Activated CD4-positive, alpha-beta T cell treated with anti-CD3 and anti-CD28 coated beads for 36 hours (primary cell): ENCODE results near the gene TGIF1. TPM values are rescaled to one million over a fixed set of nuclear protein-coding genes. Genes with fewer than 3 reads are reported as not detected.
"Not testable (repeated sequence)": the region's sequence is repeated elsewhere in the genome, so short reads cannot be mapped to it uniquely, and the experiment has no call there.

ENCODE experiments used
- ATAC-seq: fragments of 200-7000 bp; cut with Tn5 transposase; one replicate; pipeline ENCODE4 v1.10.0; 2021; ENCODE audit warnings: mild to moderate bottlenecking, moderate library complexity
- CTCF ChIA-PET: fragments of 350-600 bp; sonication (Branson Sonifier 250); formaldehyde crosslinking; loops from one replicate; lab custom pipeline; 2021; ENCODE audit warnings: antibody characterized with exemption; lab: Charles Lee
- POLR2A ChIA-PET: fragments of 350-600 bp; sonication (Branson Sonifier 250); formaldehyde crosslinking; loops from one replicate; lab custom pipeline; 2021; ENCODE audit warnings: antibody characterized with exemption, inconsistent platforms; lab: Charles Lee
- DNase-seq: peaks from one replicate; pipeline ENCODE4 v3.0.0-alpha.2; 2020
- H3K27ac Mint-ChIP-seq: one replicate; pipeline ENCODE4 v1.8.0; 2021; ENCODE audit warnings: mixed read lengths
- H3K27me3 Mint-ChIP-seq: one replicate; pipeline ENCODE4 v1.8.0; 2021; ENCODE audit warnings: mixed read lengths
- H3K36me3 Mint-ChIP-seq: one replicate; pipeline ENCODE4 v1.8.0; 2021; ENCODE audit warnings: low read depth, mixed read lengths
- H3K4me1 Mint-ChIP-seq: one replicate; pipeline ENCODE4 v1.8.0; 2021; ENCODE audit warnings: mixed read lengths
- H3K4me3 Mint-ChIP-seq: one replicate; pipeline ENCODE4 v1.8.0; 2021; ENCODE audit warnings: mild to moderate bottlenecking, moderate library complexity, mixed read lengths
- H3K9me3 Mint-ChIP-seq: one replicate; pipeline ENCODE4 v1.8.0; 2021; ENCODE audit warnings: low read depth, mixed read lengths
- intact Hi-C, 2 experiments: fragments of 100-400 bp; cut with DNase I in 1 of 2; cut with micrococcal nuclease in 1 of 2; formaldehyde crosslinking; loops; one replicate each; pipeline versions ENCODE4 v1.14.2 to v1.15.1; 2022 to 2024; cut with DNase I, micrococcal nuclease
- total RNA-seq, 2 experiments: library from RNA; stranded (reverse); gene quantifications; one replicate each; pipeline ENCODE4 v1.2.3, GENCODE V29; 2021

The TGIF1 gene
- total RNA-seq, result 10 to 100 TPM; 42.7 to 46.3 TPM

- POLR2A ChIA-PET, result interaction anchor here (0.7 to 3.6 kb wide), 3 partner anchors 9 to 153 kb away, joined by 3 to 58 read pairs (median 3); no protein-coding TSS in a partner anchor
- intact Hi-C loops, result loop anchor here (2.0 to 5.0 kb wide), 11 partner anchors 69 to 1847 kb away; partner anchors contain the start of genes MYL12A (in 1 of the 2), MYL12B (in 1 of the 2), SMCHD1 (in 1 of the 2) and ZBTB14 (in 1 of the 2)
- Mint-ChIP-seq H3K27me3 (no peaks in the 10 kb centered on the region), H3K27ac (peak within 1 kb of the TSS; percentile 99), H3K4me3 (peak within 1 kb of the TSS; percentile 94), H3K4me1 (peaks cover 43% of the 10 kb centered on the region), H3K9me3 (no peaks in the 10 kb centered on the region), H3K36me3 (peaks cover 20% of the 10 kb centered on the region)
- CTCF ChIA-PET, result interaction anchor here (0.7 to 5.4 kb wide), 7 partner anchors 16 to 292 kb away, joined by 3 to 54 read pairs (median 4); no protein-coding TSS in a partner anchor
- ATAC-seq (no peak), DNase-seq (peak; percentile 80)
Measured at GRCh38 chr18:3450012-3450798, at the start of gene TGIF1. Gene TGIF1 (plus strand): TSS chr18:3450172. CDS start chr18:3450490, 318 bp downstream.

- Mint-ChIP-seq H3K4me3 (no peak overlapping the region), H3K27ac (no peak overlapping the region), H3K9me3 (peaks cover 6% of the 10 kb centered on the region), H3K27me3 (no peaks in the 10 kb centered on the region), H3K36me3 (no peaks in the 10 kb centered on the region), H3K4me1 (peaks cover 10% of the 10 kb centered on the region)
- POLR2A ChIA-PET, result no interaction called here
- intact Hi-C loops, result no loop called here
- CTCF ChIA-PET, result interaction anchor here (0.6 kb wide), 1 partner anchor 67 kb away, joined by 3 read pairs; no protein-coding TSS in a partner anchor
- DNase-seq, result no peak
- ATAC-seq, result no peak
Measured at GRCh38 chr18:3400567-3401296, 49.2 kb upstream of the TGIF1 start.

GRCh38 chr18:3401669-3402620 is 48.0 kb upstream of the TGIF1 start:
- Mint-ChIP-seq H3K4me3 (no peak overlapping the region), H3K9me3 (peaks cover 6% of the 10 kb centered on the region), H3K36me3 (no peaks in the 10 kb centered on the region), H3K4me1 (peaks cover 18% of the 10 kb centered on the region), H3K27me3 (no peaks in the 10 kb centered on the region), H3K27ac (no peak overlapping the region)
- ChIA-PET POLR2A (no interaction called here), CTCF (interaction anchor here (0.6 kb wide), 1 partner anchor 41 kb away, joined by 3 read pairs; no protein-coding TSS in a partner anchor)
- ATAC-seq (no peak), DNase-seq (no peak)
- intact Hi-C loops, result no loop called here

GRCh38 chr18:3402982-3403451 is 47.0 kb upstream of the TGIF1 start:
- no peak overlapping the region for H3K4me3 Mint-ChIP-seq
- CTCF ChIA-PET, result interaction anchor here (1.1 kb wide), 1 partner anchor 59 kb away, joined by 3 read pairs; no protein-coding TSS in a partner anchor
- intact Hi-C loops, result no loop called here
- no peaks in the 10 kb centered on the region for H3K27me3 Mint-ChIP-seq
- DNase-seq (peak; percentile 13), ATAC-seq (peak; percentile 80)
- peaks cover 6% of the 10 kb centered on the region for H3K9me3 Mint-ChIP-seq
- POLR2A ChIA-PET, result no interaction called here
- no peaks in the 10 kb centered on the region for H3K36me3 Mint-ChIP-seq
- H3K27ac Mint-ChIP-seq, result no peak overlapping the region
- H3K4me1 Mint-ChIP-seq, result peaks cover 18% of the 10 kb centered on the region

- DNase-seq, result no peak
- ChIA-PET POLR2A (no interaction called here), CTCF (interaction anchor here (1.3 kb wide), 1 partner anchor 260 kb away, joined by 3 read pairs; no protein-coding TSS in a partner anchor)
- no peak for ATAC-seq
- Mint-ChIP-seq H3K27ac (no peak overlapping the region), H3K36me3 (no peaks in the 10 kb centered on the region), H3K4me3 (no peak overlapping the region), H3K27me3 (no peaks in the 10 kb centered on the region), H3K4me1 (peaks cover 18% of the 10 kb centered on the region), H3K9me3 (peaks cover 5% of the 10 kb centered on the region)
- intact Hi-C loops, result no loop called here
Measured at GRCh38 chr18:3405713-3406112, 44.3 kb upstream of the TGIF1 start.

- H3K27me3 Mint-ChIP-seq, result no peaks in the 10 kb centered on the region
- H3K4me1 Mint-ChIP-seq, result peaks cover 31% of the 10 kb centered on the region
- POLR2A ChIA-PET, result no interaction called here
- peaks cover 3% of the 10 kb centered on the region for H3K9me3 Mint-ChIP-seq
- CTCF ChIA-PET, result interaction anchor here (0.7 to 2.0 kb wide), 2 partner anchors 177 to 363 kb away, joined by 3 to 5 read pairs; no protein-coding TSS in a partner anchor
- no peak overlapping the region for H3K27ac Mint-ChIP-seq
- ATAC-seq, result no peak
- H3K4me3 Mint-ChIP-seq, result no peak overlapping the region
- intact Hi-C loops, result no loop called here
- no peaks in the 10 kb centered on the region for H3K36me3 Mint-ChIP-seq
- DNase-seq, result no peak
Measured at GRCh38 chr18:3408107-3408506, 41.9 kb upstream of the TGIF1 start.

GRCh38 chr18:3409811-3410210 is 40.2 kb upstream of the TGIF1 start:
- DNase-seq, result no peak
- Mint-ChIP-seq H3K4me3 (no peak overlapping the region), H3K9me3 (peaks cover 3% of the 10 kb centered on the region), H3K27ac (no peak overlapping the region), H3K4me1 (peaks cover 31% of the 10 kb centered on the region), H3K36me3 (no peaks in the 10 kb centered on the region), H3K27me3 (no peaks in the 10 kb centered on the region)
- no peak for ATAC-seq
- ChIA-PET CTCF (interaction anchor here (0.7 to 1.3 kb wide), 4 partner anchors 11 to 214 kb away, joined by 3 to 5 read pairs (median 4); no protein-coding TSS in a partner anchor), POLR2A (no interaction called here)
- intact Hi-C loops, result no loop called here

GRCh38 chr18:3410273-3410672 is 39.7 kb upstream of the TGIF1 start:
- no peak for ATAC-seq
- no peak for DNase-seq
- Mint-ChIP-seq H3K27ac (no peak overlapping the region), H3K4me1 (peaks cover 31% of the 10 kb centered on the region), H3K9me3 (peaks cover 2% of the 10 kb centered on the region), H3K4me3 (no peak overlapping the region), H3K27me3 (no peaks in the 10 kb centered on the region), H3K36me3 (no peaks in the 10 kb centered on the region)
- POLR2A ChIA-PET, result interaction anchor here (0.6 kb wide), 1 partner anchor 37 kb away, joined by 4 read pairs; no protein-coding TSS in a partner anchor
- CTCF ChIA-PET, result interaction anchor here (0.7 to 1.3 kb wide), 3 partner anchors 11 to 215 kb away, joined by 3 to 4 read pairs (median 4); no protein-coding TSS in a partner anchor
- intact Hi-C loops, result no loop called here

- peaks cover 25% of the 10 kb centered on the region for H3K4me1 Mint-ChIP-seq
Measured at GRCh38 chr18:3410876-3411275, 39.1 kb upstream of the TGIF1 start.

GRCh38 chr18:3411327-3411726 is 38.6 kb upstream of the TGIF1 start:
- H3K36me3 Mint-ChIP-seq, result no peaks in the 10 kb centered on the region
- intact Hi-C loops, result no loop called here
- ChIA-PET CTCF (interaction anchor here (0.6 to 1.0 kb wide), 3 partner anchors 43 to 86 kb away, joined by 3 read pairs; no protein-coding TSS in a partner anchor), POLR2A (no interaction called here)
- no peaks in the 10 kb centered on the region for H3K27me3 Mint-ChIP-seq
- no peaks in the 10 kb centered on the region for H3K9me3 Mint-ChIP-seq
- DNase-seq, result no peak
- no peak for ATAC-seq
- H3K27ac Mint-ChIP-seq, result no peak overlapping the region
- H3K4me3 Mint-ChIP-seq, result no peak overlapping the region
- peaks cover 20% of the 10 kb centered on the region for H3K4me1 Mint-ChIP-seq

More at GRCh38 chr18:3410876-3411275, 39.1 kb upstream of the TGIF1 start:
- CTCF ChIA-PET, result interaction anchor here (1.0 to 1.3 kb wide), 2 partner anchors 12 to 86 kb away, joined by 3 to 4 read pairs; no protein-coding TSS in a partner anchor
- H3K36me3 Mint-ChIP-seq, intact Hi-C loops, DNase-seq, H3K27ac Mint-ChIP-seq, H3K27me3 Mint-ChIP-seq, ATAC-seq, H3K4me3 Mint-ChIP-seq, H3K9me3 Mint-ChIP-seq: not testable (repeated sequence)
- POLR2A ChIA-PET, result interaction anchor here (0.6 kb wide), 1 partner anchor 36 kb away, joined by 4 read pairs; no protein-coding TSS in a partner anchor
